ENCODE measurements around the gene ABHD12B.
"Not testable (repeated sequence)": the region's sequence is repeated elsewhere in the genome, so short reads cannot be mapped to it uniquely, and the experiment has no call there.

ABHD12B gene

DNA sequence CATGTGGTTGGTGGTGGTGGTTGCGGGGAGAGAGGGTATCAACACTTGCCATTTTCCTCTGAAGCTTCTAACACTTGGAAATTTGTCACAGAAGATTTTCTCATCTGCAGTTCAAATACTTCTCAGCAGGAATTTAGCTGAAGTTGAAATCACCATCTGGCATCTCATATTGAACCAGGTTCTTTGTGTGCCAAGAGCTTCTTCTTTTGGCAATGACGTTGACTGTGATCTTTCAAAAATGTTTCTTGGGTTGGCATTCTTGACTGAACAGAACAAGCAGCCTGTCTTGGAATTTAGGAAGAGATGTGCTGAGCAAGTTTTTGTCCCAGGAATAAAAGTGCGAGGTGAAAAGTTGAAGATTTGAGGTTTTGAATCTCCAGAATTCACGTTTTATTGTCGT lies 32.2 kb upstream of the ABHD12B start:
- DNase-seq, result no peak

DNA sequence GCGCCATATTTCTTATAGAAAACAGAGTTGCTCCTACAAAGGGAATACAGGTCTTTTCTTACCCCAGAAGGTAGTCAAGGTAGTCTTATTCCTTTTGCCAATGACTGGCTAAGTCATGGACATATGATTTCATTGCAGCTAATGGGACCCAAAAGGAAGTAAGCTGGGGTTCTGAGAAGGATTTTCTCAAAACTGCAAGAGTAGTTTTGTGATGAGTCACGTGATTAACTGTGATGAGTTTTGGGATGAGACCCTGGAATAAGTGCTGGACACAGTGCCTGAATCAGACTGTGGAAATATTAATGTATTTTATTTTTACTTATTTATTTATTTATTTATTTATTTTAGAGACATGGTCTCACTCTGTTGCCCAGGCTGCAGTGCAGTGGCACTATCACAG lies 27.5 kb upstream of the ABHD12B start:
- no peak for DNase-seq

DNA sequence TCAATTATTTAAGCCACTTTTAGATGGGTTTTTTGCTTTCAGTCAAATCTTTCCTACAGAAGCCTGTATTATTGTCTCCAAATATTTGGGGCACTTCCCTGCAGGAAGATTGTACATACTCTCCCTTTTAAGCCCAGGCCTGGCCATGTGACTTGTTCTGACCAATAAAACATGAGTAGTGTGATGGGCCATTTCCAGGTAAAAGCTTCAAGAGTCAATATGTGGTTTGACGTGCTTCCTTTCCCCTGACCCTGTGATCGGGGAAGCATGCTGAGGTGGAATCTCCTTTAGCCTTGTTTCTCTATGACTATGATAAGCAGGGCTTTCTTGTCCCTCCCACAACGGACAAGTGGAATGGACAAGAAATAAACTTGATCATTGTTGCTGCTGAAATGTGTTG lies 26.7 kb upstream of the ABHD12B start:
- DNase-seq, result no peak

DNA sequence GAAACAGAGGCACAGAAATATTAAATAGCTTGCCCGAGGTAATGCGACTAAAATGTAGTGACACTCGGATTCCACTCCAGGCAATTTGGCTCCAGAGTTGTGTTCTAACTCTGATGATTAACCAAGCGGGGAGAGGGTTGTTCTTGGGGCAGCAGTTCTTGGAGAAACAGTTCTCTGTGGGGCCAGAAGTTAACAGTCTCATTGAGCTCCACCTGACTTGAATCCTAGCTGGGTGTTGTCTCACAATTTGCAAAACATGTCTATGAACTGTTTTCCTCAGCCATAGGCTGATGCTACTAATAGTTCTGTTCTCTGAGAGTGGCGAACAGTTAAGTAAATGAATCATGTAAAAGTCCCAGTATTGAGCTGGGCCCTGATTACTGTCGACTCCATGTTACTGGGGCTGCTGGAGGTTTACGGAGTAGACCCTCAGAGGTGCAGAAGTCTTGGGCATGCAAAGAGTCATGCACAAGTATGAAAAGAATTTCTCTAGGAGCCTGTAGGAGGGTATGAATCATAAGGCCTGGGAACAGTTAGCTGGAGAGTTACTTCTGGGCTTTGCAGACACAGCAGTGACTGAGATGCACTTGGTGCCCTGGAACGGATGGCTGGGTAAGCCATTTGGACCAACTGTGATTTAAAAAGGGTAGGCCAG lies 25.5 kb upstream of the ABHD12B start:
- no peak for DNase-seq

DNA sequence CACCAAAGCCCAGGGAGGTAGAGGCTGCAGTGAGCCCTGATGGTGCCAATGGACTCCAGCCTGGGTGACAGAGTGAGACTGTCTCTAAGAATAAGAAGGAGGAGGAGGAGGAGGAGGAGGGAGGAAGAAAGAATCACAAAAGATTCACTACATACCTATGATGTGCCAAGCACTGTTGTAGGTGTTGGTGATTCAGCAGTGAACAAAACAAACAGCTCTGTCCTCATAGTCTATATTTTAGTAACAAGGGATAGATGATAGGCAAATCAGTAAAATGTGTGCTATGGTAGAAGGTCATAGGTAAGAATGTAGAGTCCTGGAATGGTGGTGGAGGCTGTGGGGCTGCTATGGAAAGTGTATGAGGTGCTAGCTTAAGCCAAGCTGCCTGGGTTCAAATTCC lies 18.0 kb upstream of the ABHD12B start:
- no peak for DNase-seq

DNA sequence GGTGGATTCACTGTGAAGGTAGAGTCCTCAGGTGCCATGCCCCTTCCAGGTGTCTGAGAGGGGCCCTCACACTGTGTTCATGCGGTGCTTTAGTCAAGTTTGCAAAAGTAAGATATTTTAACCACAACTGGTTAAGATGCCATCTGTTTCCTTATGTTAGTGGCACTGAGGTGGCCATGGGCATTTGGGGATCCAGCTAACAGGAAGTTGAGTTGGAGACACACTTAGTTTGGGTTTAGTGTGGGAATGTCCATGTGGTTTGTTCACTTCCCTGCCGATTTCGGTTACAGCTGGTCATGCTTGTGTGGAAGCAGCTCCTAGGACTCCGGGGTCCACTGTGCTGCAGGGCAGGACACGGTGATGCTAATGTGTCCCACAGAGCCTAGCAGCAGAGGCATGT lies 17.3 kb upstream of the ABHD12B start:
- no peak for DNase-seq

DNA sequence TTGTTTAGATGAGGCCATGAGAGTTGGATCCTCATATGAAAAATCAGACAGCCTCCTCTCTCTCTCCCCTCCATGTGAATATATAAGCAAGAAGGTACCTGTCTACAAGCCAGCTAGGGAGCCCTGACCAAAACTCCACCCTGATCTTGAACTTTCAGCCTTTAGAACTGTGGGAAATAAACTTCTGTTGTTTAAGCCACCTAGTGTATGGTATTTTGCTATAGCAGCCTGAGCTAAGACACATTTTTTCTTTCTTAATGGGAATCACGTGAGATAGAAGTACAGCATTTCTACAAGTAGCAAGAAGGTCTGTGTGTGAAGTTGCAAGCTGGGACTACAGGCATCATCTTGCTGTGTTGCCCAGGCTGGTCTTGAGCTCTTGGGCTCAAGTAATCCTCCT lies 16.3 kb upstream of the ABHD12B start:
- DNase-seq, result no peak

DNA sequence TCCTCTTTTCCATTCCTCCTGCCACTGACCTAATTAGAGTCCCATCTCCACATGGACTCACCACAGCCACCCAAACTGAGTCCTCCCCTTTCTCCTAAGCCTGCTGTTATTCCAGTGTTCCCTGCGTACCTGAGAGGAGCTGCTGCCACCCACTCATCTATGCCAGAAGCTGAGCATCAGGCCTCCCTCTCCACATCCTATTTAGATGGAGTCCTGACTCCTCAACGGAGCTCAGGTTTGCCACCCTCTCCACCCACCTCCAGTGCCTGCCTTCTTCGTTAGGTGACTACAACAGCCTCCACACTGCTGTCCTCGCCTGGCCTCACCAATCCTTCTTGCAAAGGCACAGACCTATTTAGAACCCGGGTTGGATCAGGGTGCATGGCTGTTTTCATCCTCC lies 15.2 kb upstream of the ABHD12B start:
- DNase-seq, result no peak

DNA sequence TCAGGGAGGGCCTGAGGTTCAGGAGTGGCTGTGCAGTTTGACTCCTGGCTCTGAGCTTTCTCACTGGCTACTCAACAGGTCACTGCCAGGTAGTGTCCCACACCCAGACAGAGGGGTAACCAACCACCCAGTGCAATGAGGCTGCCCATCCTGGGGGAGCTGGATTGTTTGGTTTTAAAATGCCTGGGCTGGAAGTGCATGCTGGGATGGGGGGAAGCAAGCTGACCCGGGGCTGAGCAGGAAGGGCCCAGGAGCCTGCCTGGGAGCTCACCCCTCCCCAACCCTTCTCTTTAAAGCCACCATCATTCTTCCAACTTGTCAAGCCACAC lies 12.6 kb upstream of the ABHD12B start:
- DNase-seq, result no peak

DNA sequence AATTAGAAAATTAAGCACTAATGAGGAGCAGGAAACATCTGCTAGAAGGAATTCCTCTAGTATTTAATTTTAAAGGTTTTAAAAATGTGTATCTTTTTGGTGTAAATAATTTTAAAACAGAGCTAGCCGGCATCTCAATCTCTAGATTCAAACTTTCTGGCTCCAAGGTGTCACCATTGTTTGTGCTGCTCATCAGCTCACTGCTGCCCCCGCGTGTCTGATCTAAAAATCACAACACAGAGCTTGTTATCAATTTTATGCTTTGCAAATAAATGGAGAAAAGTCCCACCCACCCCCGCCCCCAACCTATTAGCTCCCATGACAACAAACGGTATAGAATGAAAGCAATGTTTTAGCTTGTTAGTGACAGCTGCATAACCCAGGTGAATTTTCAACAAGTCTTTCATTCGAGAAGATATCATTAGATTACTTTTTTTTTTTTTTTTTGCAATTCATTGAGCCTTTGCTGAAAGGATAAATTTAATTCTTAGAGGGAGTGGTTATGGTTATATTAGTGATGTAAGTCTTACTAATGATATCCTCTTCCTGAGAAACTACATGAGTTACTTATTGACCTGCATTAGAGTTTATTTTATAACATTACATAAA lies 11.3 kb upstream of the ABHD12B start:
- peak; percentile 73 for DNase-seq

DNA sequence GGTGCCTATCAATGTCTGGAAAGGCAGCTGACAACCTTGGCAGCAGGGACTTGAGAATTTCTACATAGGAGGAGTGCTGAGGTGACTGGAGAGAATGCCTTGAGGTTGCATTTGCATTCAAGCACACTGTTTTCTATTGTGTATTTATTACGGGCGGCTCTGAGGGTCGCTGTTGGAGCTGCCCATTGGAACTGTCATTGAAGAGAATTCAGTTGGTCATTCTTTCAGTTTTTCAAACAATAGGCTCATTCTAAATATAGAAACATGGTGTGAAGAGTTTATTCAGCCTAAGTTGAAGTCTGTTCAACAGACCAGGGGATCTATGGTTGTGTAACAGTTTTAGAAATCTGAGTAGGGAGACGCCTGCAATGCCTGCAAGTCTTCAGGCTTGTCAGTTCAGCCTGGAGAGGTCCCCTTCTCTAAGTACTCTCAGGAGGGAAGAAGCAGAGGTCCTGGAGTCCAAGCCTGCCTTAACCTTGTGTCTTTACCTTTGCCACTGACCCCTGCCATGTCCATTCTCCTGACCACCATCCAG lies 9.8 kb upstream of the ABHD12B start:
- no peak for DNase-seq

DNA sequence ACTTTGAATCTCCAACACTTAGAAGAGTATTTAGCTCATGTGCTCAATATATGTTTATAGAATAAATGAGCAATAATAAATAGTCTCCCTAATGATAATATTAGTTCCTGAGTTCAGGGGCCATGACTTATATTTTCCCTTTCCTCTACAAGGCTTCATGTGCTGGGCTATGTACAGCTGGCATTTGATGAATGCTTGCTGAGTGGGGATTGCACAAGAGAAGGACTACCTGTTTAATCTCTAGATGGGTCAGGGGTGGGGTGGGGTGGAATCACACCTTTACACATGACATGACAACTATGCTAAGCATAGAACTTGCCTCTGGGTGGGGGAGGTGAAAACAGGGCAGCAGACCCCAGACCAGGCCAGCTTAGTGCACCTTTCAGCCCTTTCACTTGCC lies 7.6 kb upstream of the ABHD12B start:
- no peak for DNase-seq

DNA sequence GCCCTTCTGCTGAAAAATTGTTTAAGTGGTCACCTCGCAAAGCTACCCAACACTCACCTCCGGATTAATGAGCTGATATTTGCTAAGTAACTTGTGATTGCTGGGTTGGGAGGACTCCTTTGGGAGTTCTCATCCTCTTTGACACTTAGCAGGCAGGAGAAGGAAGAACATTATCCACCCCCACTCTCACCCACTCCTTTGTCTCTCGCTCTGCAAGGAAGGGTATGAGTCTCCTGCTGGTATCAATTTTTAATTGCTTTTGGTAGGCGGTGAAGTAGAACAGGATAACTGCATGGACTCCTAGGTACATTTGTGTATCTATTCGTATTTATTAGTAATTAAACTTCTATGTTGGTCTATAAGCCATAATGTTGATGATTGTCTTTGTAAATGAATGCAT lies 6.9 kb upstream of the ABHD12B start:
- no peak for DNase-seq

DNA sequence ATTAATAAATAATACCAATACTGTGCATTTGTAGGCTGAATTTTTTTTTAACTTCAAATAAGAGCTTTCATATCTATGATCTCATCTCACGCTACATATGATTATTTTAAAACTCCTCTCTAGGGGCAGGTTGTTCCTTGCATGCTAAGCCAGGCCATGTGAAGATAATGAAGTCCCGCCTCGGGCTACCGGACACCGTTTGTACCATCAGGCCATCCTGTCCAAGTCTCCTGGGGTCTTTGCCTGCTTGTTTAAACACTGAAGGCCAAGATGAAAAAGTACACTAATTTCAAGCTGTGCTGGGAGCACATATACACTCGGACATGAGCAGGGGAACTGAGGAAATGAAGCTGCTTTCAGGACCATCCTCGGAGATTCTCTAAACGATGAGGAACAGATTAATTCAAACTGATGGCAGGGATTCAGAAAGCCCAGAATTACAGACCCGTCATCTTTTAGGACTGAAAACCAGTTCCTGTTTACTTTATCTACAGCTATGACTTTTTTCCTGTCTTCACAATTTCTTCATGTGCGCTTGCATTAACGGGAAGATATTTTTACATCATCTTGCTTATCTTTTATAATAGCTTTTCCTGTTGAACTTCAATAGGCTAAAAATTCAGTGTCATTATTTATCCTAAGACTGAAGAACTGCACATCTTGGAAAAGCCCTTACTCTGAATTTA lies 6.3 kb upstream of the ABHD12B start:
- no peak for DNase-seq

DNA sequence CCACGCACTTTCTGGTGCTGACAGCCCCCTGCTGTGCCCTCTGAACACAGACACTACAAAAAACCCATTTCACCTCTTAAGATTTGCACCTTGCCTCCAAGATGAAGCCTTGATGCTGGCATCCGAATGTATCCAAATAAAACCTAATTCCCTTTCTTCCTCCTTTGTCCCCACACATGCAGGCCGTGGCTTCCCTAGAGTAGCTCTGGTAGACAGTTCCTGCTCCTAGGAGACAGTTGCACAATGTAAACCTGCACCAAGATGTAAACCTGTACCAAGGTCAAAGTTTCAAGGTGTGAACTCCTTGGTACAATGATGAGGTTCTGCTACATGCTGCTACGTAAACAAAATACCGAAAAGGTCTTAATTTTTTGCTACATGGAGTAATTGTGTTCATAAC lies 625 bp upstream of the ABHD12B start:
- no peak for DNase-seq

DNA sequence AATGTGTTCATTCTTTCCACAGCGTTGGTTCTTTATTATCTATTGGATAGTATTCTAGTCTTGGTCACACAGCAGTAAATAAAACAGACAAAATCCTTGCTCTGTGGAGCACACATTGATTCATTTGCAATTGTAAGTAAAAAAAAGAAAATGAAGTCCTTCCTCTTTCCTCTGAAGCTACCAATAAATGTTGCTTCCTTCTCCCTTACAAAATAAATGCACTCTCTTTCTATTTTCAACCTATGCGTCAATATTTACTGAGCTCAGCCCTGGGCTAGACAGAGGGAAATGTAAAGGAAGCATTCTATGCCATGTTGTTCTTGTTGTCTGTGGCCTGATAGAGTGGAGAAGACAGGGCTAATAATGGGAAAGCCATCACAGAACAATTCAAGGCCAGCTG lies 2.9 kb downstream of the ABHD12B start:
- DNase-seq, result no peak

DNA sequence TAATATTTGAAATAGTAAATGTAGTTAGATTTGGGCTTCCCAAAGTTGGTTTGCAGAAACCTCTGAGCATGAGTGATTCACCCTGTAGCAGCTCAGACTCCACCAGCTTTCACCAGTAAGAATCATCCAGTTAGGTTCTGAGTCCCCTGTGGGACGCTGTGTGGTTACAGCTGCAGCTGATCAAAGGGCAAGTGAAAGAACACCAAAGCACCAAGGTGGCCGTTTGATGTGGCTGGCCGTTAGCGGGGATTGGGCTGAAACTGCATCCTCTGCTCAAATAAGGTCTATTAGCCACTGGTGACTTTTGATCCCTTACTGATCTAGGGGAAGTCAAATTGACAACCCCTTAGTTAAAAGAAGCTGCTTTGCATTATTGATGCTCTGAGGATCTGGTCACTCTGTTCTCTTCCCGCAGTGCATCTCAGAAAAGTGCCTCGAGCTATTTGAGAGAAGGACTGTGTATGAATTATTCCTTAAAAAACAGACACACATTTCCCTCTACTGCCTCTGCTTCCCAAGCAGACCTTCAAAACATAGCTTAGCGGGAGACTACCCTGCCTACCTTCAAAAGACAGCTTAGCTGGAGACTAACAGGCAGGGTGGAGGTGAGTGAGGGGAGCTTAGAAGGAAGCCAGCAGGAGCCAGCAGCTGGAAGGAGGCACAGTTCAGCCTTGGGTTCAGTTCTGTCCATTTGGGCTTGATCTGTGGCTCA lies 3.7 kb downstream of the ABHD12B start:
- DNase-seq, result no peak

DNA sequence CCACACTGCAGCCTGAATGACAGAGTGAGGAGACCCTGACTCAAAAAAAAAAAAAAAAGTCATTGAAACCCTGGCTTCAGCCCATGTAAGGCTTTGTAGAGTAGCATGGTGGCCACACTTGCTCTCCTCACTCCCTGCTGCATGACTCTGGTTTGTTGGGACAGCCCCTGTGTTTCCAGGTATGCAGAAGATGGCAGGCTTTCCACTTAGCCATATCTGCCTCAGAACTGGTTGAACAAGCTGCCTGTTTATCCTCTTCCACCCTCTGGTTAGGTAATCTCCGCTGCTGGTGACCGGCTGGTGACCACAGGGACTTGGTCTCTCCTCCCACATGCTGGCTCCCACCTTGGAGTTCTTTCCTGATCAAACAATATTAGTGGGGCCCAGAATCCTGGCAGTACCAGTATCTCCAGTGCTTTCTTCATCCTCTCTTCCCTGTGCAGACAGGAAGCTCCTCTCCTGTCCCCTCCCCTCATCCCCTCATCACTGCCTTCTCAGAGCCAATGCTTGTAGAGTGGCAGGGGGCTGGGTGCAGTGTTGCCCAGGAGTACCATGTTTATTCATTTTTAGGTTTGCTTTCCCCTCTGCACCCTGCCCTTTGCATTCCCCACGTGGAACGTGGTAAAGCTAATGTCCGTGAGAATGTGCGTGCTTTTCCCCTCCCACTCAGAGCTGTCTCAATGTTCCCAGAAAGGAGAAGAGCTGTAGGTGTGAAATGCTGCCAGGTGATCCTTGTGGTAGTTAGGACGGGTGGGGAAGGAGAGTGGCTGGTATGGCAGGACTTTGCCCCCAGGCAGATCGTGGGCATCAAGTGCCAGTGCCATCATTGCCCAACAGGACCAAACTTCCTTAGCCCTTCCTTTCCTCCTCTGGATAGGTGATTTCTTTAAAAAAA lies 11.3 kb downstream of the ABHD12B start:
- no peak for DNase-seq

DNA sequence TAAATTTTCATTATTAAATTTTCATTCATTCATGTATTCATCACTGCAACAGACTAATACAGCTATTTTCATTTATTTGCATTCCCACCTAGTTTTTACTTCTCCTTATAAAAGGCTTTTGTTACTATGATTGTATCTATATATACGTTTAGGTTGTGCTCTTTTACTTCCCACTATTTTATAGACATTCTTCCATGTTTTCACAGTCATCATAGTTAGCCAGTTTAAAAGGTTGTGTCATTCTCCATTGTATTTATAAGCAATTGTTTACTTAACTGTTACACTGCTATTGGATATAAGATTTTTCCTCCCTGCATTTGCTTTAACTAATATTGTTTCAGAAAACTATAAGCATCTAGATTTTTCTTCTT lies 12.0 kb downstream of the ABHD12B start:
- no peak for DNase-seq

DNA sequence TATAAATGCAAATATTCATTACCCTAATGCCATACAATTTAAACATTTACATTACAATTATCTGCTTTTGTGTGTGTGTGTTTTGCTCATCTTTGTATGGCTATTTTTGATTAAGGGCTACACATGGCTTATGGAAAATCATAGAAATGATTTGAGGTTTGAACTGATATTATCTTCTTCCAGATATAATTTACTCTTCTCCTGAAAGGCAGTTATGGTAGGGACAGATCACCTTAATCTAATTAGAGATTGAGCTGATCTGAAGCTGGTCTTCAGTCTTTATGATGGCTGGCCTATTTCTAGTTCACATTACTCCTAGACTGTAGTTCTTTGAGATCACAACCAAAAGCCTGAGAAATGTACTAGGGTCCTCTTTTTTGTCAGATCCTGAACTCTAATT lies 15.6 kb downstream of the ABHD12B start:
- DNase-seq, result no peak

DNA sequence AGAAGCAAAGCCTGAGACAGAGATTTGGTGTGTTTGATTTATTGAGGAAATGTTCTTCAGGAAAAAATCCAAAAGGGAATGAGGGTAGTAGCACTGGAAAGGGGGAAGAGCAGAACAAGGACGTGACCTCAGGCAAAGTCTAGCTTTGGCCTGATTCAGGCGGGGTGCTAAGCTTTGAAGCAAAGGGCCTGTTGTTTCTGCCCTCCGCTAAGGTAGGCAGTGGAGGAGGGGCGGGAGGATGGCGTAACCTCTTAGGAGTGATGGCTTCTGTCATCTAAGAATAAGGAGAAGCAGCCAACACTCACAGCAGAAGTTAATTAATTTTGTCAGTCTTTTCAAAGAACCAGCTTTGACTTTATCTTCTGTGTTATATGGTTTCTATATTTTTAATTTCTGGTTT lies 20.4 kb downstream of the ABHD12B start:
- no peak for DNase-seq

DNA sequence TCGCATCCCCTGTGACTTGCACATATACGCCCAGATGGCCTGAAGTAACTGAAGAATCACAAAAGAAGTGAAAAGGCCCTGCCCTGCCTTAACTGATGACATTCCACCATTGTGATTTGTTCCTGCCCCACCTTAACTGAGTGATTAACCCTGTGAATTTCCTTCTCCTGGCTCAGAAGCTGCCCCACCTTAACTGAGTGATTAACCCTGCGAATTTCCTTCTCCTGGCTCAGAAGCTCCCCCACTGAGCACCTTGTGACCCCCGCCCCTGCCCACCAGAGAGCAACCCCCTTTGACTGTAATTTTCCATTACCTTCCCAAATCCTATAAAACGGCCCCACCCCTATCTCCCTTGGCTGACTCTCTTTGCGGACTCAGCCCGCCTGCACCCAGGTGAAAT lies 24.6 kb downstream of the ABHD12B start:
- DNase-seq, result not testable (repeated sequence)

DNA sequence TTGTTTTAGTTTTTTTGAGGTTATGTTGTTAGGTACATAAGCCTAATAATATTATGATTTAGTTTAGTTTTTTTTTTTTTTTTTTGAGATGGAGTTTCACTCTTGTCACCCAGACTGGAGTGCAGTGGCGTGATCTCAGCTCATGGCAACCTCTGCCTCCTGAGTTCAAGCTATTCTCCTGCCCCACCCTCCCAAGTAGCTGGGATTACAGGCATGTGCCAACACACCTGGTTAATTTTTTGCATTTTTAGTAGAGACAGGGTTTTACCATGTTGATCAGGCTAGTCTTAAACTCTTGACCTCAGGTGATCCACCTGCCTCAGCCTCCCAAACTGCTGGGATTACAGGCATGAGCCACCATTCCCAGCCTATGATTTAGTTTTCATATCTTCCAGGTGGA lies 25.2 kb downstream of the ABHD12B start:
- DNase-seq, result not testable (repeated sequence)
